Prostate gland (tissue), 2 donors: Measurements from ENCODE around the gene PLCH1. TPM values are rescaled to one million over a fixed set of nuclear protein-coding genes. Genes with fewer than 3 reads are reported as not detected.

Source experiments
- DNase-seq: peaks from one replicate; pipeline ENCODE4 v3.0.0-alpha.2; 2019; ENCODE audit warnings: low spot score
- H3K27ac ChIP-seq, 2 donors: fragments of 200-600 bp; sonication (generic); 2 replicates each; pipeline ENCODE4 v1.5.1; 2017 to 2019
- H3K27me3 ChIP-seq: fragments of 200-600 bp; sonication (generic); replicated peaks from 2 replicates; pipeline ENCODE4 v1.5.1; 2019; ENCODE audit not compliant: insufficient read depth
- H3K36me3 ChIP-seq, 2 donors: fragments of 200-600 bp; sonication (generic); 1 replicate in 1 of 2; 2 replicates in 1 of 2; pipeline versions ENCODE4 v1.5.1 to v1.8.1; 2017 to 2019
- H3K4me1 ChIP-seq: fragments of 200-600 bp; sonication (generic); replicated peaks from 2 replicates; pipeline ENCODE4 v1.5.1; 2019
- H3K4me3 ChIP-seq, 2 donors: fragments of 200-600 bp; sonication (generic); 2 replicates each; pipeline ENCODE4 v1.5.1; 2017 to 2019
- H3K9me3 ChIP-seq: fragments of 200-600 bp; sonication (generic); 2 replicates; pipeline ENCODE4 v1.5.1; 2017
- CTCF ChIP-seq, 4 experiments: fragments of 200-600 bp in 2 of 4; fragments of 450-650 bp in 2 of 4; sonication (generic) in 2 of 4; IDR thresholded peaks; 1 replicate in 3 of 4; 2 replicates in 1 of 4; pipeline ENCODE4 v1.5.1; 2016 to 2019; ENCODE audit warnings: antibody characterized with exemption in 4 of 4, mild to moderate bottlenecking in 2 of 4, moderate library complexity in 2 of 4
- POLR2A ChIP-seq: fragments of 450-650 bp; IDR thresholded peaks from one replicate; pipeline ENCODE4 v1.6.1; 2016; ENCODE audit warnings: antibody characterized with exemption, mild to moderate bottlenecking
- POLR2AphosphoS5 ChIP-seq: sonication (generic); formaldehyde crosslinking; IDR thresholded peaks from one replicate; pipeline ENCODE4 v1.6.1; 2017; ENCODE audit warnings: antibody characterized with exemption
- WGBS: methylation state at CpG from one replicate; pipeline ENCODE4 v1.1.5; 2018; 5-methylcytosine and 5-hydroxymethylcytosine counted together
- intact Hi-C: fragments of 100-400 bp; cut with DNase I; formaldehyde crosslinking; loops from one replicate; pipeline ENCODE4 v1.14.2; 2022
- total RNA-seq, 2 donors: library from RNA; depleted of rRNA; stranded (reverse); fragments of >200 nt; gene quantifications; one replicate each; pipeline ENCODE4 v1.1.0, GENCODE V29; 2016

Gene PLCH1
- total RNA-seq, 2 donors from 2014 or later: 0.64 to 12.2 TPM

- H3K4me3 ChIP-seq: no peak overlapping the region
- intact Hi-C loops: no loop called here
- H3K27me3 ChIP-seq: no peaks in the 10 kb centered on the region
- no peak overlapping the region for H3K27ac ChIP-seq
- no peaks in the 10 kb centered on the region for H3K9me3 ChIP-seq
- WGBS: 81% methylated on average over 11 of the region's 11 CpGs
- TF ChIP-seq POLR2AphosphoS5 (no peak), CTCF (IDR thresholded peaks at IDR 0.05) (peak in 3 of 4 experiments; percentile 11 to 35 (median 12))
- DNase-seq: no peak
- H3K4me1 ChIP-seq: no peaks in the 10 kb centered on the region
- H3K36me3 ChIP-seq: no peaks in the 10 kb centered on the region
Measured at GRCh38 chr3:155753038-155753639, 8.3 kb upstream of the PLCH1 start.

GRCh38 chr3:155748611-155749365 is 3.9 kb upstream of the PLCH1 start:
- 53% methylated on average over 8 of the region's 8 CpGs for WGBS
- no peaks in the 10 kb centered on the region for H3K27me3 ChIP-seq
- no peaks in the 10 kb centered on the region for H3K36me3 ChIP-seq
- H3K4me1 ChIP-seq: no peaks in the 10 kb centered on the region
- no peaks in the 10 kb centered on the region for H3K9me3 ChIP-seq
- intact Hi-C loops: no loop called here
- no peak for TF ChIP-seq POLR2AphosphoS5
- TF ChIP-seq CTCF (IDR thresholded peaks at IDR 0.05): no peak
- no peak for TF ChIP-seq POLR2A
- no peak overlapping the region for H3K27ac ChIP-seq
- no peak overlapping the region for H3K4me3 ChIP-seq
- no peak for DNase-seq

- intact Hi-C loops: no loop called here
- Histone ChIP-seq H3K27ac (no peak overlapping the region), H3K27me3 (no peaks in the 10 kb centered on the region), H3K9me3 (no peaks in the 10 kb centered on the region), H3K4me1 (no peaks in the 10 kb centered on the region), H3K4me3 (no peak overlapping the region), H3K36me3 (no peaks in the 10 kb centered on the region)
- 95% methylated on average over 3 of the region's 3 CpGs for WGBS
- TF ChIP-seq CTCF (IDR thresholded peaks at IDR 0.05) (no peak), POLR2A (no peak), POLR2AphosphoS5 (no peak)
- DNase-seq: no peak
Measured at GRCh38 chr3:155747946-155748290, 3.0 kb upstream of the PLCH1 start.

- Histone ChIP-seq H3K27me3 (no peaks in the 10 kb centered on the region), H3K36me3 (no peaks in the 10 kb centered on the region), H3K4me3 (no peak overlapping the region), H3K27ac (no peak overlapping the region), H3K4me1 (no peaks in the 10 kb centered on the region), H3K9me3 (no peaks in the 10 kb centered on the region)
- TF ChIP-seq POLR2AphosphoS5 (no peak), CTCF (IDR thresholded peaks at IDR 0.05) (no peak), POLR2A (no peak)
- intact Hi-C loops: no loop called here
- WGBS: 84% methylated on average over 2 of the region's 2 CpGs
- DNase-seq: no peak
Measured at GRCh38 chr3:155747286-155747945, 2.5 kb upstream of the PLCH1 start.
